GM13977 (cell line): ENCODE data around the gene AKR1C4.

Experiments used
- DNase-seq: peaks from one replicate; pipeline ENCODE4 v3.0.0; 2012; ENCODE audit warnings: low spot score
- CTCF ChIP-seq: IDR thresholded peaks from 2 replicates; pipeline ENCODE4 v1.5.1; 2012; ENCODE audit warnings: mild to moderate bottlenecking, control low read depth; ENCODE audit not compliant: insufficient read depth; ENCODE audit errors: extremely low read depth, missing control alignments
- in situ Hi-C: fragments of 300-500 bp; cut with MboI; formaldehyde crosslinking; loops from one replicate; pipeline ENCODE4 v1.12.0; 2022; ENCODE audit warnings: low sequenced_read_pairs, low pct_unique_long_range_greater_than_20kb, mixed read lengths, inconsistent platforms; ENCODE audit not compliant: unreplicated experiment

AKR1C4 gene

GRCh38 chr10:5183923-5184322 is 12.7 kb upstream of the AKR1C4 start:
- TF ChIP-seq CTCF: no peak
- in situ Hi-C loops: no loop called here
- no peak for DNase-seq

- DNase-seq: no peak
- no peak for TF ChIP-seq CTCF
- in situ Hi-C loops: no loop called here
These were observed 11.5 kb upstream of the AKR1C4 start, which contains the start of gene AKR1C8 for GRCh38 chr10:5184987-5185775. AKR1C8 (minus strand) TSS chr10:5185150; CDS start chr10:5185104, 46 bp downstream.

GRCh38 chr10:5187867-5188266 is 8.8 kb upstream of the AKR1C4 start:
- no peak for DNase-seq
- no peak for TF ChIP-seq CTCF
- in situ Hi-C loops: no loop called here

- no peak for DNase-seq
- in situ Hi-C loops: no loop called here
- TF ChIP-seq CTCF: no peak
These were observed 8.3 kb upstream of the AKR1C4 start for GRCh38 chr10:5188358-5188757.

- in situ Hi-C loops: no loop called here
- TF ChIP-seq CTCF: no peak
- no peak for DNase-seq
These were observed 2.2 kb upstream of the AKR1C4 start for GRCh38 chr10:5194431-5194830.

- in situ Hi-C loops: no loop called here
- TF ChIP-seq CTCF: no peak
- no peak for DNase-seq
These were observed 786 bp upstream of the AKR1C4 start for GRCh38 chr10:5195727-5196374.
